Stomach smooth muscle (tissue), 2 donors: ENCODE measurements around the gene DAD1.
A peak's percentile ranks its signal among the peaks of the same experiment; 100 is the strongest.
"Not testable (repeated sequence)": the region's sequence is repeated elsewhere in the genome, so short reads cannot be mapped to it uniquely, and the experiment has no call there.

ENCODE experiments used
- H3K27ac ChIP-seq: one replicate; pipeline ENCODE4 v1.7.0; 2013; ENCODE audit warnings: mild to moderate bottlenecking, low read length, inconsistent platforms
- H3K27me3 ChIP-seq, 2 donors: one replicate each; pipeline ENCODE4 v1.7.0; 2013; ENCODE audit warnings: low read length in 2 of 2; ENCODE audit not compliant: insufficient read depth in 2 of 2, control insufficient read depth in 1 of 2
- H3K36me3 ChIP-seq, 2 donors: one replicate each; pipeline ENCODE4 v1.7.0; 2013; ENCODE audit warnings: low read length in 2 of 2; ENCODE audit not compliant: control insufficient read depth in 2 of 2, insufficient read depth in 2 of 2
- H3K4me1 ChIP-seq: one replicate; pipeline ENCODE4 v1.7.0; 2013; ENCODE audit warnings: low read length; ENCODE audit not compliant: control insufficient read depth, insufficient read depth
- H3K4me3 ChIP-seq, 2 donors: one replicate each; pipeline ENCODE4 v1.7.0; 2013; ENCODE audit warnings: low read length in 2 of 2
- H3K9ac ChIP-seq, 2 donors: one replicate each; pipeline ENCODE4 v1.7.0; 2013; ENCODE audit warnings: low read length in 2 of 2, mild to moderate bottlenecking in 1 of 2
- H3K9me3 ChIP-seq, 2 donors: one replicate each; pipeline ENCODE4 v1.7.0; 2013; ENCODE audit warnings: low read length in 2 of 2; ENCODE audit not compliant: control insufficient read depth in 2 of 2
- donor health status: healthy.
- donor health status: Pancreatic carcinoma.

The DAD1 gene

DNA sequence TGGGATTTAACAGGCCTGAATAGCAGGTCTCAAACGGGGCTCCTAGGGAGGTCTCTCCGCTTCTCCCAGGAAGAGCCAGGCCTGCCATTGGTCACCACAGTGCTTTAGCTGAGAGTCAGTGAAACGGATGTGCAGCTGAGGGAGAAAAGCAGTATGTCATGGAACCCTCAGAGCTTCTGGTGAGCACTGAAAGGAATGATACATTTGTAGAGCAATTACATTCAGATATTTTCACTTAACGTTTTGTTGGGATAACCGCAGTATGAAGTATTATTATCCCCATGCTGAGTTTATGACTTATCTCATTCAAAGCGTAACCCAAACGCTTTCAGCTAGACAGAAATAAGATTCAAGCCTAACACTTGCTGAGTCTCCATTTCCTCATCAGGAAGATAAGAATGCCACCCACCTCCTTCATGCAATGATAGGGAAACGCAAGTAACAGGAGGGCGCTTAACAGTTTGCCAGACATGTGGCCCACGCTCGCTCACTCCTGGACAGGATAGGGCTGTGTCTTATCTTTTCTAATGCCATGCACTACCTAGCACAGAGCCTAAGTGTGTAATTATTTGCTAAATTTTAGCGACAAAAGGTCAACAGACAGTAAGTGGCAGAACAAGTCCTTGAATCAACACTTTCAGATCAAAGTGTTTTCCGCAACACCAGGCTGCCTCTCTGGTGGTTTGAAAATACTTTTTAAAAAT, 28.2 kb downstream of the DAD1 start:
- H3K27me3 ChIP-seq = no peaks in the 10 kb centered on the region
- no peaks in the 10 kb centered on the region for H3K9me3 ChIP-seq
- no peaks in the 10 kb centered on the region for H3K36me3 ChIP-seq
- H3K4me1 ChIP-seq = peaks cover 31% of the 10 kb centered on the region
- no peak overlapping the region for H3K4me3 ChIP-seq
- peak overlapping the region; percentile 24 for H3K27ac ChIP-seq
- H3K9ac ChIP-seq = no peak overlapping the region

DNA sequence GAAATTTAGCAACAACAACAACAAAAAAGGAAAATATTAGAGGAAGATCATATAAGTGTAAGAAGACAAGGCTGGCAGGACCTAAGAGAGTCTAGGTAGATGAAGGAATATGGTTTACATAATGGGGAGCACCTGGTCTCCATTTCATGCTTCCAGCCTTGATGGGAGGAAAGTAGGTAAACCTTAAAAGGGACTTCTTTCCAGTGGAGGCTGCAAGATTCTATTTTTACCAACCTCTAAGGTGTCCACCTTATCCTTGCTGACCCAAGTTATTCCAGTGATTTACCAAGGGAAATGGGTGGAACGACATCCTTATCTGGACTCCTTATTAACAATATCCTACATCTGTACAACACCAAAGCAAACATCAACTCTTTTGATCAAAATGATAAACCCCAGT, 30.0 kb downstream of the DAD1 start:
- H3K4me1 ChIP-seq = peaks cover 19% of the 10 kb centered on the region
- no peaks in the 10 kb centered on the region for H3K27me3 ChIP-seq
- no peaks in the 10 kb centered on the region for H3K9me3 ChIP-seq
- H3K9ac ChIP-seq = no peak overlapping the region
- no peak overlapping the region for H3K4me3 ChIP-seq
- H3K27ac ChIP-seq = no peak overlapping the region
- no peaks in the 10 kb centered on the region for H3K36me3 ChIP-seq

DNA sequence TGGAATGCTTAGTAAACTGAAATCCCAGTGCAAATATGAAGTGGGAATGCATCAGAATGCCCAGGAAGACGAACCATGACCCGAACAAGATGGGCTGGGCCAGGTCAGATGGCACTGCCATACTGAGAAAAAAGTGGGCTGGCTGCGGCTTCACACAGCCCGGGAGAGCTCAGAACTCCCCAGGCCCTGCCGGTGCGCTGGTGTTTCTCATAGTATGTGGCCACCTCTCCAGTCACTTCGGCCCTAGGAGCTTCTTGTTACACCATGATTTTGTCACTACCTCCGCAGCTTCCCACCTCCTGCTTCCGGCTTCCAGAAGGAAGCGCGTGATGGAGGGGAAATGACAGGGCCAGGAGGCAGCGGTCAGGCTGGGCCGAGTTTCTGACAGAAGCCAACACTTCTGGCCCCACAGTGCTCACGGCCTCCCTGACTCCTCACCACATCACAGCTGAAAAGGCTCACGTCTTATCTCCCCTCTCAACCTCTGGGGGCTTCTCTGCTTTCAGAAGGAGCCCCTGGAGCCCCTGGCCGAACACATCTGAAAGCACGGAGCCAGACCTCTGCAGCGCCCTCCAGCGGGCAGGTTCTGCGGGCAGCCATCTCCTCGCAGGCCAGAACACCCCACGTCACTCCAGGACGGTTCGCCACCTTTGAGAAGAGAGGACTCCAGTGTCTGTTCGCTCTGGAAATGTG, 30.7 kb downstream of the DAD1 start:
- Histone ChIP-seq H3K27me3 (no peaks in the 10 kb centered on the region), H3K9ac (no peak overlapping the region), H3K27ac (no peak overlapping the region), H3K4me1 (peaks cover 15% of the 10 kb centered on the region), H3K9me3 (no peaks in the 10 kb centered on the region), H3K36me3 (no peaks in the 10 kb centered on the region), H3K4me3 (no peak overlapping the region)

DNA sequence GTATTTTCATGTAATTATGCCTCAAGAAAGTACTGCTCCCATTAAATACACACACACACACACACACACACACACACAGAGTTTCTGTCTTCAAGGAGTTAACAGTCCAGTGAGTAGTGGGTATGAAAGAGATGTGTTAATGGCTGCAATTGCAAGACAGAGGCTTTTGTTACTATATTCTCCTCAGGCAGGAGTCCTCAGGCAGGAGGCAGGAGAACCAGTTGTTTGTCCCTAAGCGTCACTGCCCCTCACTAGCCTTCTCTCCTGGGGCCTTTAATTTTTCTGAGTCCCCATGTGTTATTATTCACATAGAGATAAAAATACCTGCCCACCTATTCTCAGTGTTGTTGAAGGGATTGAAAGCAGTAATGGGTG, 31.2 kb downstream of the DAD1 start:
- no peaks in the 10 kb centered on the region for H3K36me3 ChIP-seq
- H3K4me3 ChIP-seq = no peak overlapping the region
- H3K27me3 ChIP-seq = no peaks in the 10 kb centered on the region
- H3K9me3 ChIP-seq = no peaks in the 10 kb centered on the region
- H3K9ac ChIP-seq = peak overlapping the region in 1 of 2 donors; percentile 37
- no peak overlapping the region for H3K27ac ChIP-seq
- peaks cover 15% of the 10 kb centered on the region for H3K4me1 ChIP-seq

DNA sequence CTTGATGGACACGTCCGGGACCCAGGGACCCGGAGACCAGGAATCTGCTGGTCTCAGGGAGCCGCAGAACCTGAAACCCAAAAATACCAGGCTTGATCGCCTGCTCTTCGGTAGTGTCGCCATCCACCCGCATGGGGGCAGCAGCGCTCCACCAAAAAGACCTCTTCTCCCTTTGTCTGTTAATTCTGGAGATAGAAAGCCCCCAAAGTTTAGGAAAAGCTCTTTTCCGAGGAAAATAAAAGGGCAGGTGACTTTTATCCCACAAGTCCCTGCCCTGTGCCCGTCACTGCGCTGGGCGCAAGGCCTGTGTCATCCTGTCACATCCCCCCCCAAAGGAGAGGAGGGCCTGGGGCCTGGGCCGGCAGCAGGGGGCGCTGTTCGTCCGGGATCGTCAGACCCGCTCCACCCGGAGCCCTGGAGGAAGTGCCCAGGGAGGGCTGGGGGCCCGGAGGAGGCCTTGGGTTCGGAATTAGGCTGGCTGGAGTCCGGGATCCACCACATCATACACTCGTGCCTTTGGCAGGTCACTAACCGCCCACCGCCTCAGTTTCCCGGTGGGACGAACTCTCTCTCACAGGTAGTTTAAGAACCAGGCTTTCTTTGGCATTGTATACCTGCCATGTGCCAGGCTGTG, 31.9 kb downstream of the DAD1 start:
- H3K4me3 ChIP-seq = peak overlapping the region; percentile 54 to 74

DNA sequence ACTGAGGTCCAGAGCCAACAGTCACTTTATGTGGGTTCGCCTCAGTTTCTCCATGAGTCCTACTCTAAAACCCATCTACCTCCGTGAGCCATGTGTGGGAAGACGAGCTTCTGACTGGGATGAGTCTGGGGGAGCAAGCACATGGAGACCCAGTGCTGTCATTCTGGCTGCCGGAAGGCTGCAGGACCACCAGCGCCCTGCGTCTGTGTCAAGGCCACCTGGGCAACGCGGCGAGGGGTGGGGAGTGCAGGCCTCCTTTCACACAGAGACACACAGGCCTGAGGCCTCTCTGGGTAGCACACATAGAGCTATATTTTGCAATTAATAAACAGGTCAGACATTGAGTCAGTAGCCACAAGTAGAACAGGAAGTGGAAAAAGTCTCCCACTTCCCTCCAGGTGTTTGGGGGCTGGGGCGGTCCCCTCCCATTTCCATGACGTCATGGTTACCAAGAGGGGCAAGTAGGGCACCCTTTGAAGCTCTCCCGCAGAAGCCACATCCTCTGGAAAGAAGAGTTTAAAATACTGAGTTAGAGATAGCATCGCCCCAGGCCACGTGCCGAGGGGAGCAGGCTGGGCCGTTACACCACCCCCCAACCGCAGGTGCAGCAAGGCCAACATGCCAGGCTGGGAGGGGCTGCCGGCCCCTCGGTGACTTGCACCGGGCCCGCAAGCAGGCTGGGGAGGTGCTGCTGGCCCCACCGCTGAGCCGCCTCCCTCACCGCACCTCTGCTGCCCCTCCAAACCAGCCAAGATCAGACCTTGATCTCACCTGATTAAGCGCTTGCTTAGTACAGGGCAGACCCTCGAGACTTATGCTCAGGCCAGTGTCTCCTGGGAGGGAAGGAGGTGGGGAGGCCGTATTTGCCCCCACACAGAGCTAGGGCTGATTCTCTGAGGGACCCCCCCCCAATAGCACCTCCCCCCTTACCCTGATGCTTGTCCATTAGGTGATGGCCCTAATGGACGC, 32.7 kb downstream of the DAD1 start:
- H3K27ac ChIP-seq = peak overlapping the region; percentile 67
- H3K4me3 ChIP-seq = peak overlapping the region in 1 of 2 donors; percentile 74
- H3K36me3 ChIP-seq = no peaks in the 10 kb centered on the region
- H3K9me3 ChIP-seq = no peaks in the 10 kb centered on the region
- peak overlapping the region; percentile 37 to 66 for H3K9ac ChIP-seq
- H3K27me3 ChIP-seq = no peaks in the 10 kb centered on the region
- H3K4me1 ChIP-seq = peaks cover 21% of the 10 kb centered on the region

More for the DNA sequence above, 31.9 kb downstream of the DAD1 start:
- Histone ChIP-seq H3K4me1 (peaks cover 17% of the 10 kb centered on the region), H3K9ac (peak overlapping the region; percentile 37 to 66), H3K36me3 (no peaks in the 10 kb centered on the region), H3K27ac (peak overlapping the region; percentile 67), H3K27me3 (no peaks in the 10 kb centered on the region), H3K9me3 (no peaks in the 10 kb centered on the region)

DNA sequence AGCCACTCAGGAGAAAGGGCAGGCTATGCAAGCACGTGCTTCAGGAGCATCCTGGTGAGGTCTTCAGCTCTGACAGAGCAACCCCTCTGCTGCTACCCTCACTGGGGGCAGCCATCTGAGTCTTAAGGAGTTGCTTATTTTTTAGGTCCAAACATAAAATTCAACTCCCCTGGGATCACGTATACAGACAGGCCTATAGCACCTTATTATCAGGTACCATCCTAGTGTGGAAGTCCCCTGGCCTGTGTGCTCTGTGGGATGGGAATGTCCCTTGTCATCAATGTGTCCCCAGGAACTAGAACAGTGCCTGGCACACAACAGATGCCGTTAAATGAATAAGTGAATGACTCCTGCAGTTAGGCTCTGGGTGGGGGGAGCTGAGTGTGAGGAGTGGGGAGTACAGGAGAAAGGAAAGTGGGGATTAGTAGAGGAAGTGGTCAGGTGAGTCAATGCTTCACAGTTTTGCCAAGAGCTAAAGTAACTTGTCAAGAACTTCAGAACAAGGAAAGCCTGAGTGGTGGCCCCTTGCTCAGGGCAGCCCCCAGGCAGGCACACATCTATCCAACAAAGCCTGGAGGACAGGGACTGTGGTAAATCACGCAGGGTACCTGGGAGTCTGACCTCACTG, 33.5 kb downstream of the DAD1 start:
- no peak overlapping the region for H3K9ac ChIP-seq

DNA sequence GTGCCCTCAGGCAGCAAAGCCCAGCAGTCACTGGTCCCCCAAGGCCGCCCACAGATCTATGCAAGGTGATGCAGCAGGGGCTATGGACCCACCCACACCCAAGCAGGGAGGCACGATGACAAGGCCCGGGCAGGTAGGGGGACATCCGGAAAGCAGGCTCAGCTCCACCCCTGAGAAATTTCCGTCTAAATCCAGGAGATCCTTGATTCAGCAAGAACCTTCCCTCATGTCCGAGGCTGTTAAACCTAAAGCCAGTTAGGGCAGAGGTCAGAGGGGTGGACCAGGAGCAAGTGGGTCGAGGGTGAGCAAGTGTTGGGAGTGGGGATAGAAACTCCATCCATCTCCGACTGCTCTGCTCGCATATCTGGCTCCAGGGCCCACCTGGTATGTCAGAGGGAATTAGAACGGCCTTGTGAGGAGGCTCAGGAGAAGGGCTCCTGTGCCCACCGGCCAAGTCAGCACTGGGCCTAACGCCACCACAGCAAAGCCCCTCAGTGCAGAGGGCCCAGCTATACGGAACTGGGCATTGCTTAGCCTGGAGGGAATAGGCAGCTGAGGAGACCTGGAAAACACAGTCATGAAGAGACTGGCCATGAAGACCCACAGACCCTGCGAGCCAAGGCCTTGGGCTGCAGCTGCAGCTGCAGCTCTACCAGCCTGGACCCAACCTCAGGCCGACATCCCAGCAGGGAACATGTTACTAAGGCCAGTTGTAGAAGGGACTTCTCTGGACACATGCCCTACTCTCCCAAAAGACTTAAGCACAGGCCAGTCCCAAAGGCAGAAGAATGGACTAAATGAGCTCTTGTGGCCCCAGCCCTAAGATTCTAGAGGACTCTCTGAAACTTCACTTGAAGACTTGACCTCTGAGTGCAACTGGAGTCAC, 34.3 kb downstream of the DAD1 start:
- Histone ChIP-seq H3K4me3 (no peak overlapping the region), H3K36me3 (no peaks in the 10 kb centered on the region), H3K4me1 (peaks cover 29% of the 10 kb centered on the region), H3K9me3 (no peaks in the 10 kb centered on the region), H3K27me3 (peaks cover 0 to 3% of the 10 kb centered on the region in 2 donors), H3K27ac (no peak overlapping the region), H3K9ac (no peak overlapping the region)

More for the DNA sequence above, 33.5 kb downstream of the DAD1 start:
- Histone ChIP-seq H3K36me3 (no peaks in the 10 kb centered on the region), H3K4me1 (peaks cover 22% of the 10 kb centered on the region), H3K4me3 (no peak overlapping the region), H3K27ac (no peak overlapping the region), H3K9me3 (no peaks in the 10 kb centered on the region), H3K27me3 (peaks cover 0 to 3% of the 10 kb centered on the region in 2 donors)

DNA sequence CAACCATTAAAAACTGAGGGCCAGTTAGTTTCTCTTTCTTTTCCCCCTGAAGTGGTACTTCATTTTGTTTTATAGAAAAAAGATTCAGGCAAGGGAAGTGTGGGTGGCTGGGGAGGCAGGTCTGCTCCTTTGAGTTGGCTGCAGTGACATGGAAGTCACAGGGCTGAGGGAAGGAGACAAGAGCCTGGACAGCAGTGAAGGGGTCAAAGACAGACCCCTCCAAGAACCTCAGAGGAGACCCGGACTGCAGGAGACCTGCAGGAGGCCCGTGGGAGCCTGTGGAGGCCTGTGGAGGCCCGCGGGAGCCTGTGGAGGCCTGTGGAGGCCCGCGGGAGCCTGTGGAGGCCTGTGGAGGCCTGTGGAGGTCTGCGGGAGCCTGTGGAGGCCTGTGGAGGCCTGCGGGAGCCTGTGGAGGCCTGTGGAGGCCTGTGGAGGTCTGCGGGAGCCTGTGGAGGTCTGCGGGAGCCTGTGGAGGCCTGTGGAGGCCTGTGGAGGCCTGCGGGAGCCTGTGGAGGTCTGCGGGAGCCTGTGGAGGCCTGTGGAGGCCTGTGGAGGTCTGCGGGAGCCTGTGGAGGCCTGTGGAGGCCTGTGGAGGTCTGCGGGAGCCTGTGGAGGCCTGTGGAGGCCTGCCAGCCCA, 35.0 kb downstream of the DAD1 start:
- H3K9me3 ChIP-seq, H3K27ac ChIP-seq, H3K36me3 ChIP-seq, H3K9ac ChIP-seq, H3K27me3 ChIP-seq, H3K4me3 ChIP-seq: not testable (repeated sequence)
- H3K4me1 ChIP-seq = peaks cover 29% of the 10 kb centered on the region
